H7 (cell line): ENCODE results near the gene C10orf62. TPM values are rescaled to one million over a fixed set of nuclear protein-coding genes. Genes with fewer than 3 reads are reported as not detected.
"Not testable (repeated sequence)": the region's sequence is repeated elsewhere in the genome, so short reads cannot be mapped to it uniquely, and the experiment has no call there.

ENCODE experiments used
- DNase-seq: peaks from one replicate; pipeline ENCODE4 v3.0.0; 2012
- H3K27me3 ChIP-seq: 2 replicates; pipeline ENCODE4 v1.6.0; 2011; ENCODE audit warnings: mild to moderate bottlenecking, low read length; ENCODE audit not compliant: control insufficient read depth, insufficient read depth
- H3K36me3 ChIP-seq: replicated peaks from 2 replicates; pipeline ENCODE4 v1.5.1; 2011; ENCODE audit warnings: low read length; ENCODE audit not compliant: control insufficient read depth, insufficient read depth
- H3K4me3 ChIP-seq: 2 replicates; pipeline ENCODE4 v1.5.1; 2011; ENCODE audit warnings: low read depth, mild to moderate bottlenecking, control low read depth, low read length, moderate library complexity; ENCODE audit not compliant: insufficient read depth
- total RNA-seq: library from RNA; depleted of rRNA; stranded (reverse); fragments of >200 nt; shearing (Covaris generic); gene quantifications from 2 replicates; pipeline ENCODE4 v1.2.3, GENCODE V29; 2014

The C10orf62 gene
- total RNA-seq, 1 experiment from 2014 or later = not detected

DNA sequence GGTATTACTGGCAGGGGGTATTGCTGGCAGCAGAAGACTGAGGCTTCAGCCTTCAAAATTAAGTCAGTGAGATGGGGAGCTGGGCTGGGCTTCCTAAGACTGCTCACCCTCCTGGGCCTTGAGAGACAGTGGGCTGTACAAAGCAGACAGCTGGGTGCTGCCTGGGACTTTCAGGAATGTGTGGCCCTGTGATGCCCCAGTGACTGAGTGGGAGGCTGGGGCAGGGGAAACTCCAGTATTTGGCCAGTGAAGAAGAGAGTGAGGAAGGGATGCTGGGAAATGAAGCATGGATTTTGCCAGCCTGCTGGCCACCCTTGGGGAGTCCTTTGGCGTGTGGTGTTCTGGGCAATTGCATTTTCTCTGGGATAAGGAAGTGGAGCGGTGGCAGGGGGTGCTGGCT is 16.5 kb upstream of the C10orf62 start:
- H3K4me3 ChIP-seq = no peak overlapping the region
- H3K27me3 ChIP-seq = no peaks in the 10 kb centered on the region
- no peak for DNase-seq
- H3K36me3 ChIP-seq = peaks cover 2% of the 10 kb centered on the region

DNA sequence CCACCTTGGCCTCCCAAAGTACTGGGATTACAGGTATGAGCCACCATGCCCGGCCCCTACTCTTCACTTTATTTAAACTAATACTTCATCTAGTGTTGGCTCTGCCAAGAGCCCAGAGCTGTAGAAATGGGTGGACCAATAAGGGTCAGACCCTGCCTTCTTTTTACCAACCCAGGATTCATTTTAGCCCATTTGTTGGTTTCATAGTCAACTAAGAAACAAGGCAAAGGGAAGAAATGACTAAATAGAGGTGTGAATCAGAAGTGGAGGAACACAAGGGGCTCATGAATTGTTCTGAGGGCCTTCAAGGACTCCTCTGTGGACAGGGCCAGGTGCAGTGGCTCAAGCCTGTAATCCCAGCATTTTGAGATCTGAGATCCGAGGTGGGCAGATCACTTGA is 15.8 kb upstream of the C10orf62 start:
- Histone ChIP-seq H3K36me3 (no peaks in the 10 kb centered on the region; the same call in none of the 2 replicates), H3K27me3 (no peaks in the 10 kb centered on the region), H3K4me3 (no peak overlapping the region)
- DNase-seq = no peak

DNA sequence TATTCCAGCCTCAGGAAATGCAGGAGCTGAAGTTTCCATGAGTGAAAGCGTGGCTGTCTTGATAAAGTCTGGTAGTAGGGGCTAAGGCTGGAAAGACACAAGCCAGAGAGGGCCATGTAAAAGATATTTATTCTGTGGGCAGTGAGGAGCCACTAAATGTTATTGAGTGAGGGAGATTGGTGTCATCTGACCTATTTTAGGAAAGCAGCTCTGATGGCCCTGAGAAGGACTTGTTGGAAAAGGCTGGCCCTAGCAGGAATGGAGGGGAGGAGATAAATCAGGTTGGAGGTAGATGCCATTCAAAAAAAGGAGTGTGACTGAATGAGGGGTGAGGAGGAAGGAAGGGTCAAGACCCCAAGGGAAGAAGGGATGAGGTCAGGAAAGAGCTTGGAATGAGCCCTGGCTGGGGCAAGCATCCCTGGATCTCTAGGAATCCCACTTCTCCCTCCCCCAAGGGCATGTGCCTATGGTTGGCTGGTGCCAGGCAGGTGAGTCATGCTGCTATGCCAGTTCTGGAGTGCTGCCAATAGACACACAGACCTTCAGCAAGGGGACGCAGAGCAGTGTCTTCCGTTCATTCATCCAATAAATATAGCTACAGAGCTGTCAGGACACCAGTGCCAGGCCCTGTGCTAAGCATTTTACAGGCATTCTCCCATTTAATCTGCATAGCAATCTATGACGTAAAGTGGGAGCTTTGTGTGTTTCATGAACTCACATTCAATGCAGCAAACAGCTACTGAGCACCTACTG is 15.0 kb upstream of the C10orf62 start:
- no peak overlapping the region for H3K4me3 ChIP-seq
- H3K27me3 ChIP-seq = no peaks in the 10 kb centered on the region
- H3K36me3 ChIP-seq = no peaks in the 10 kb centered on the region; the same call in 1 of the 2 replicates
- peak; percentile 59 for DNase-seq

DNA sequence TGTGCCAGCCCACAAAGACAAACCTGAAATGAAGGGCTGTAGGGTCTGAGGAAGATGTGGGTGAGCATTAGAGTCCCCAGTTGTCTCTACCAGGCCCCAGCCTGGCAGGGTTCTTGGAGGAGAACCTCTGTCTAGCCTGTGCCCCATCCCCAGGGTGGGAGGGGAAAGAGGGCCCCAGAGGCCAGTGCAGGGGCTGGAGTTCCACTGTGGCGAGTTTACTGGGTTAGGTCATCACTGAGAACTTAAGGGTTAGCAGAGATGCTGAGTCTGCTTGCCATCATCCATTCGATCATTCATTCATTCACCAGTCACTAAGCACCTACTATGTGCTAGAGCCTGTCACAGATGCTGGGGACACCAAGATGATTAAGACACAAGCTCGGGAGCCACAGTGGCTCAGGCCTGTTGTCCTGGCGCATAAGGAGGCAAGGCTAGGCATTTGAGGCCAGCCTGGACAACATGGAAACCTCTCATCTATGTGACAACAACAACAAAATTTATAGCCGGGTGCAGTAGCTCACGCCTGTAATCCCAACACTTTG is 14.3 kb upstream of the C10orf62 start:
- no peak overlapping the region for H3K4me3 ChIP-seq
- DNase-seq = peak; percentile 50

DNA sequence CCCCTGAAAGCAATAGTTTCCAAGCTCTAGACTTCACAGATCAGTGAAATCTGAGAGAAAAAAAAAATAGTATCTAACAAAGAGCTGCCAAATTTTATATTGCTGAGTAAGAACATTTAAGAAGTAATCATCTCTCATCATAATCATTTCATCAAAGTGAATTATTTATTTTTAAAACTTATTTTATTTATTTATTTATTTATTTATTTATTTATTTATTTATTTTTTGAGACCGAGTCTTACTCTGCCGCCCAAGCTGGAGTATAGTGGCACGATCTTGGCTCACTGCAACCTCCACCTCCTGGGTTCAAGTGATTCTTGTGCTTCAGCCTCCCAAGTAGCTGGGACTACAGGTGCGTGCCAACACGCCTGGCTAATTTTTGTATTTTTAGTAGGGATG is 13.0 kb upstream of the C10orf62 start:
- DNase-seq, H3K36me3 ChIP-seq, H3K27me3 ChIP-seq, H3K4me3 ChIP-seq: not testable (repeated sequence)

More for the DNA sequence above, 14.3 kb upstream of the C10orf62 start:
- no peaks in the 10 kb centered on the region for H3K27me3 ChIP-seq
- H3K36me3 ChIP-seq = no peaks in the 10 kb centered on the region; the same call in 1 of the 2 replicates

DNA sequence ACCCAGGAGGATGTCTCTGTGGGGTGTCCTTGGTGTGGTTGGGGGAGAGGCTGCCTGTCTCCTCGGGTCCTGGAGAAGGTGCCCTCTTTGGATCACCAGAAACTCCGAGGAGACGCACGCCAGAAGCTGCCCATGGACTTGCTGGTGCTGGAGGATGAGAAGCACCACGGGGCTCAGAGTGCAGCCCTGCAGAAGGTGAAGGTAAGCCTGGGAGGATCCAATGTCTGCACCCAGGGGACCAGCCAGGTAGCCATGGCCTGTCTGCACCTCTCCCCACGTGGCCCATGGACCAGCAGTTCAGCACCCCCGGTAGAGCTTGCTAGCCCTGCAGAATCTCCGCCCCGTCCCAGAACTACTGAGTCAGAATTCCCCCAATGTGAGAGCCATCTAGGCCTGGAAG is 11.8 kb upstream of the C10orf62 start:
- peak; percentile 55 for DNase-seq
- no peaks in the 10 kb centered on the region for H3K27me3 ChIP-seq
- no peak overlapping the region for H3K4me3 ChIP-seq
- H3K36me3 ChIP-seq = no peaks in the 10 kb centered on the region

DNA sequence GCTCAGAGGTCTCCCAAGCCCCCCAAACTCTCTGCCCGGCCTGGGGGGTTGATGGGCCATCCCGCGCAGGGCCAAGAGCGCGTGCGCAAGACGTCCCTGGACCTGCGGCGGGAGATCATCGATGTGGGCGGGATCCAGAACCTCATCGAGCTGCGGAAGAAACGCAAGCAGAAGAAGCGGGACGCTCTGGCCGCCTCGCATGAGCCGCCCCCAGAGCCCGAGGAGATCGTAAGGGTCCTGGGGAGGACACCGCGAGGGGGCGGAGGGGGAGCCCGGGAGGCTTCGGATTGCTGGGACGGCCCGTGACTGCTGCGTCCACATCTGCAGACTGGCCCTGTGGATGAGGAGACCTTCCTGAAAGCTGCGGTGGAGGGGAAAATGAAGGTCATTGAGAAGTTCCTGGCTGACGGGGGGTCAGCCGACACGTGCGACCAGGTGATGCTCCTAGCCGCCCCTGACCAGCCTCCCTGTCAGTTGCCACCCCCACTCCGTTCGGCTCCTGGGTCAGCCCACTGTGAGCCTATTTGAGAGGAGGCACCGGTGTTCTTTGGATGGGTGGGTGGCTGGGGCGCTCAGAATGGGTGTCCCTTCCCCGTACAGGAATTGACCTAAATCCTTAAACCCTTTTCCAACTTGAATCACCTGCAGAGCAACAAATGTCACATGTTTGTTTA is 11.2 kb upstream of the C10orf62 start:
- H3K4me3 ChIP-seq = no peak overlapping the region
- H3K27me3 ChIP-seq = no peaks in the 10 kb centered on the region
- H3K36me3 ChIP-seq = no peaks in the 10 kb centered on the region
- DNase-seq = peak; percentile 64

DNA sequence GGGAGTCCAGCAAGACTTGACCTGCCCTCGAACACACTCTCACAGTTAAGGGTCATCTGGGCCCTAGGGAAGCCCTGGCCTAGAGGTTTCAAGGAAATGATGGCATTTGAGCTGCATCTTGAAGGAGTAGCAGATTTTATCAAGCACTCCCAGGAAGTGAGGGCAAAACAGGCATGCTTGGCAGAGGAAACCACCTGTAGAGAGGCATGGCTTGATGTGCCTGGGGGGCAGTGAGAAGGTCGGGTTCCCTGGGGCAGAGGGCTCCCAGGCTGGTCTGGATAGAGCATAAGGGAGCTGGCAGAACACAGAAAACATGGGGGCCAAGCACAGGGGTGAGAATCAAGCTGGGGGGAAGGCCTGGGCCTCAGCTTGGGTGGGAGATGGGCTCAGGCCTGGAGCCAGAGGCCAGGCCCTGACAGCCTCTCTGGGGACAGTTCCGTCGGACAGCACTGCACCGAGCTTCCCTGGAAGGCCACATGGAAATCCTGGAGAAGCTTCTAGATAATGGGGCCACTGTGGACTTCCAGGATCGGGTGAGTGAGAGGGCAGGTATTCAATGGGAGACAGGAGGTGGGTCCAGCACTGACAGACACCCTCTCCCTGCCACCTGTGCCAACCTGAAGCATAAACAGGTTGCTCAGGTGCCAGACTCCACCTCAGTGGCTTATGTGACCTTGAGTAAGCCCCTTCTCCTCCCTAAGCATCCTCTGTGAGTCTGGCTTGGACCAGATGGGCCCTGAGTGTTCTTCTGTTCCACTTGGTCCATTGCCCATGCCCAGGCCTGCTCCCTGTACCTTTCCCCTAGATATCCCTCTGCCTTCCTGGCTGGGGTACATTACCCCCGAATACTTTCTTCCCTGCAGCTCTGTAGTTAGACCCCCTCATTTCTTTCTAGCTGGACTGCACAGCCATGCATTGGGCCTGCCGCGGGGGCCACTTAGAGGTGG is 8.8 kb upstream of the C10orf62 start:
- Histone ChIP-seq H3K36me3 (no peaks in the 10 kb centered on the region), H3K4me3 (no peak overlapping the region), H3K27me3 (no peaks in the 10 kb centered on the region)
- peak; percentile 32 for DNase-seq

DNA sequence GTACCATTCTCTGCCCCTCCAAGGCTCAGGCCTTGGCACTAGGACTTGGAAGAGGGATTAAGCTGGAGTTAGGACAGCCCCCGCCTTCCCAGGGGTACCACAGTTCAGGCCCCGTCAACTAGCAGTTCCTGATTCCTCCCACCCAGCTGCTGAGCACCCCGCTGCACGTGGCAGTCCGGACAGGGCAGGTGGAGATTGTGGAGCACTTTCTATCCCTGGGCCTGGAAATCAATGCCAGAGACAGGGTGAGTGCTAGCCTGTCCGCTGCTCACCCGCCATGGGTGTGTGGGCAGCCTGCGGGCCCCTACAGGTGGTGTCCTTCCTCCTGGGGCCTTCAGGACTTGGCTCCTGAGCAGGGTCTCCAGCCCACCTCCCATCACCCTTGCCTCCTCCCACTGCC is 7.4 kb upstream of the C10orf62 start:
- DNase-seq = peak; percentile 33
- H3K27me3 ChIP-seq = no peaks in the 10 kb centered on the region
- no peak overlapping the region for H3K4me3 ChIP-seq
- H3K36me3 ChIP-seq = no peaks in the 10 kb centered on the region

DNA sequence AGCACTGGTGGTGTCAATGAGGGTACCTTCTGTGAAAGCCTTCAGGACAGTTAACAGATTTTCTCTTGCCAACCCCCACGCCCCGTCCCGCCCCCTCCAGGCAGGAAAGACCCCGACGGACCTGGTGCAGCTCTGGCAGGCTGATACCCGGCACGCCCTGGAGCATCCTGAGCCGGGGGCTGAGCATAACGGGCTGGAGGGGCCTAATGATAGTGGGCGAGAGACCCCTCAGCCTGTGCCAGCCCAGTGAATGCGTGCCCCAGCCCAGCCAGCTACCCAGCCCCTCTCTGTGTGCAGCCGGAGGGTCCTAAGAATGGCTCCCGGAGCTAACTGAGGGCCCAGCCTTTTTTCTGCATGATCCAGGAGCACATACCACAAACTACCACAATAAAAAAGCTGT is 6.0 kb upstream of the C10orf62 start:
- no peaks in the 10 kb centered on the region for H3K27me3 ChIP-seq
- peak; percentile 56 for DNase-seq
- H3K36me3 ChIP-seq = no peaks in the 10 kb centered on the region
- H3K4me3 ChIP-seq = no peak overlapping the region

DNA sequence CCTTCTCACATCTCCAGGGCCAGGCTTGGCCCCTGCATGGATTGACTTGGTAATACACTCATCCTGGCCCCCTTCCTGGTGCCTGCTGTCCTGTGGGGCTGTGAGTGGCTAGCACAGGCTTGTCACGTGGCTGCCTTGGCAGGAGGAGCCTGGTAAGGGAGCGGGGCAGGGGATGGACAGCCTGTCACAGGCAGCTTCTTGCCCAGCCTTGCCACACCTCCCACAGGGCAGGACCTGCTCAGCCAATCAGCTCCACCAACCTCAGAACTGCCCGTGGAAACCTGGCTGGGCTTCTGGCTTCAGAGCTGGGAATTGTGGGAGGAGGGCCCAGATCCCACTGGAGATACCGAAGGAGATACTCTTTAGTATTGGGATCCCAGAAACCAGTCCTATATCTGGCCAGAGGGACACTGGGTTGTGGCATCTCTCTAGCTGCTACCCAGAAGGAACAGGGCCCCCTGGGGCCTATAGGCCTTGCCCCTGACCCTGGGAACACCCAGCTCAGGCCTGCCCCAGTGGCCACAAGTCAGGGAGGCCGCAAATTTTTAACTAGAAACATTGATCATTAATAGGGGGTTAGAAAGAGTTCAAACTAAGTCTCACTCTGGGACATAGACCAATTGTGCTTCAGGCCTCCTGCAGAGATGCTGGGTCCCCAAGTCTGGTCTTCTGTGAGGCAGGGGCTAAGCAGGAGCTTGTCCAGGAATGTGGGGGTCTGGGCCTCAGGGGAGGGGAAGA is 5.3 kb upstream of the C10orf62 start, which contains the start of gene HOGA1:
Gene HOGA1 (plus strand): TSS at position 330 of the 738 bp plus-strand sequence. CDS start 315 bp downstream, at position 645.
- Histone ChIP-seq H3K36me3 (no peaks in the 10 kb centered on the region), H3K4me3 (no peak within 1 kb of the TSS), H3K27me3 (no peaks in the 10 kb centered on the region)
- peak; percentile 91 for DNase-seq

DNA sequence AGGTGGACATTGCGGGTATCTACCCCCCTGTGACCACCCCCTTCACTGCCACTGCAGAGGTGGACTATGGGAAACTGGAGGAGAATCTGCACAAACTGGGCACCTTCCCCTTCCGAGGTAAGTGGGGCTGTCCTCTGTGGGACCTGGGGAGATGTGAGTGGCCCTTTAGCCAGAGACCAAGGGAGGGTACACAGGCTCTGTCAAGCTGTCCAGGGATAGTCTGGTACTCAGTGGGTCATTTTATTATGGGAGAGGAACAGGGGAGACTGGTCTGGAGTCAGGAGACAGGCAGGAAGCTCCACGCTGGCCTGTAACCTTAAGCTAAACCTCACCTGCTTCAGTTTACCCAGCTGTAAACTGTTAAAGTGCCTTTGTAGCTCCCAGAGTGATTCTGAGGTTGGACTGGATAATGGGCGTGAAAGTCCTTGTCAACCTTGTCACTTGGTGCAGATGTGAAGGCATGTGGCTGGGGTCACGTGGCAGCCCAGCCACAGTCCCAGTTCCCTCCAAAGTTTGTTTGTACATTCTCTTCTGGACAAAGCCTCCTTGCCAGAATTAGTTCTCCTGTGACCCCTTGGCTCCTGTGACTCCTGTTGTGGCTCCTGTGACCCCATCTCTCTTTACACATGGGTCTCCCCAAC is 4.6 kb upstream of the C10orf62 start:
- no peaks in the 10 kb centered on the region for H3K36me3 ChIP-seq
- no peaks in the 10 kb centered on the region for H3K27me3 ChIP-seq
- DNase-seq = no peak
- H3K4me3 ChIP-seq = no peak overlapping the region

DNA sequence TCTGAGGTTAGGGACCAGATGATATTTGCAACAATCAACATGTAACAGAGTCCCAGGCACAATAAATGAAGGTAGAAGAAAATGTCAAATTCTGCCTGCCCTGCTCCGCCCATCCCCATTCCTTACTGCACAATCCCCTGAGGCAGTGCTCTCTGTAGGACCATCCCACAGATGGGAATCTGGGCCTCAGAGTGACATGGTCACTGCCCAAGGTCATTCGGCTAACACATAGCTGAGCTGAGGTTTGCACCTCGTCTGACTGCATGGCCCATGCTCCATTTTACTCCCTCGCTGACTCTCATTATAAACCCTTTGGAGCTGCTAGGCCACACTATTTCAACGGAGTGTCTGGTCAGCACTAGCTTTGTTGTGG is 4.1 kb upstream of the C10orf62 start:
- H3K27me3 ChIP-seq = no peaks in the 10 kb centered on the region
- peak; percentile 11 for DNase-seq
- no peak overlapping the region for H3K4me3 ChIP-seq
- H3K36me3 ChIP-seq = no peaks in the 10 kb centered on the region
